ENCODE data around the gene ERICH6B.

GRCh38 chr13:45621950-45622349, 6.4 kb upstream of the ERICH6B start:
- TF ChIP-seq EZH2phosphoT487 (IDR thresholded peaks at IDR 0.05; ENCODE audit: unreplicated experiment) (no peak), CTCF (conservative IDR thresholded peaks at IDR 0.05; ENCODE audit: low read depth in 2 of 2) (no peak), POLR2AphosphoS5 (IDR thresholded peaks at IDR 0.05; ENCODE audit: low read depth) (no peak), REST (IDR thresholded peaks at IDR 0.05; ENCODE audit: unreplicated experiment) (no peak), JUNB (IDR thresholded peaks at IDR 0.05; ENCODE audit: unreplicated experiment) (no peak), EZH2 (IDR thresholded peaks at IDR 0.05; ENCODE audit: low read depth, unreplicated experiment) (no peak), CREB1 (CRISPR knock-in tag; IDR thresholded peaks at IDR 0.05; ENCODE audit: low read depth) (no peak), STAT1 (IDR thresholded peaks at IDR 0.05; ENCODE audit: unreplicated experiment) (no peak)
